ENCODE data around the gene SEC22A.

Gene SEC22A

GRCh38 chr3:123300583-123300982, 98.8 kb downstream of the SEC22A start:
- TF ChIP-seq, protein P1, sequence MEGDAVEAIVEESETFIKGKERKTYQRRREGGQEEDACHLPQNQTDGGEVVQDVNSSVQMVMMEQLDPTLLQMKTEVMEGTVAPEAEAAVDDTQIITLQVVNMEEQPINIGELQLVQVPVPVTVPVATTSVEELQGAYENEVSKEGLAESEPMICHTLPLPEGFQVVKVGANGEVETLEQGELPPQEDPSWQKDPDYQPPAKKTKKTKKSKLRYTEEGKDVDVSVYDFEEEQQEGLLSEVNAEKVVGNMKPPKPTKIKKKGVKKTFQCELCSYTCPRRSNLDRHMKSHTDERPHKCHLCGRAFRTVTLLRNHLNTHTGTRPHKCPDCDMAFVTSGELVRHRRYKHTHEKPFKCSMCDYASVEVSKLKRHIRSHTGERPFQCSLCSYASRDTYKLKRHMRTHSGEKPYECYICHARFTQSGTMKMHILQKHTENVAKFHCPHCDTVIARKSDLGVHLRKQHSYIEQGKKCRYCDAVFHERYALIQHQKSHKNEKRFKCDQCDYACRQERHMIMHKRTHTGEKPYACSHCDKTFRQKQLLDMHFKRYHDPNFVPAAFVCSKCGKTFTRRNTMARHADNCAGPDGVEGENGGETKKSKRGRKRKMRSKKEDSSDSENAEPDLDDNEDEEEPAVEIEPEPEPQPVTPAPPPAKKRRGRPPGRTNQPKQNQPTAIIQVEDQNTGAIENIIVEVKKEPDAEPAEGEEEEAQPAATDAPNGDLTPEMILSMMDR (conservative IDR thresholded peaks at IDR 0.05; ENCODE audit: low read length), result no peak
- no peak for TF ChIP-seq EZH2phosphoT487 (IDR thresholded peaks at IDR 0.05; ENCODE audit: borderline replicate concordance)
- H3K4me1 ChIP-seq (ENCODE audit: insufficient read depth, low read length, poor library complexity, severe bottlenecking), result no peaks in the 10 kb centered on the region
- H3K4me3 ChIP-seq (ENCODE audit: low read length, poor library complexity, severe bottlenecking), result no peak overlapping the region
- H2AFZ ChIP-seq (ENCODE audit: low read length), result no peak overlapping the region
- H3K9me3 ChIP-seq (ENCODE audit: insufficient read depth, low read depth, low read length), result no peaks in the 10 kb centered on the region
- H3K27me3 ChIP-seq (ENCODE audit: insufficient read depth, low read length, poor library complexity, severe bottlenecking), result no peaks in the 10 kb centered on the region
- H3K36me3 ChIP-seq (ENCODE audit: insufficient read depth, low read length), result no peaks in the 10 kb centered on the region
- H3K9ac ChIP-seq (ENCODE audit: low read depth, low read length, poor library complexity, severe bottlenecking), result no peak overlapping the region
- no peaks in the 10 kb centered on the region for H3K9me2 ChIP-seq (replicated peaks; ENCODE audit: low read depth, low read length)
- H4K20me1 ChIP-seq (ENCODE audit: insufficient read depth, low read length, poor library complexity, severe bottlenecking), result no peaks in the 10 kb centered on the region
- H3K4me2 ChIP-seq (ENCODE audit: low read depth, low read length, poor library complexity, severe bottlenecking), result no peak overlapping the region
- H3K79me2 ChIP-seq (ENCODE audit: insufficient read depth, low read length), result no peaks in the 10 kb centered on the region
- H3F3A ChIP-seq (ENCODE audit: low read depth), result no peaks in the 10 kb centered on the region

- Histone ChIP-seq H3K9me3 (ENCODE audit: insufficient read depth, low read depth, low read length) (no peaks in the 10 kb centered on the region), H3K79me2 (ENCODE audit: insufficient read depth, low read length) (no peaks in the 10 kb centered on the region), H2AFZ (ENCODE audit: low read length) (no peak overlapping the region), H4K20me1 (ENCODE audit: insufficient read depth, low read length, poor library complexity, severe bottlenecking) (no peaks in the 10 kb centered on the region), H3K36me3 (ENCODE audit: insufficient read depth, low read length) (no peaks in the 10 kb centered on the region), H3K4me2 (ENCODE audit: low read depth, low read length, poor library complexity, severe bottlenecking) (no peak overlapping the region), H3K9ac (ENCODE audit: low read depth, low read length, poor library complexity, severe bottlenecking) (no peak overlapping the region), H3K27me3 (ENCODE audit: insufficient read depth, low read length, poor library complexity, severe bottlenecking) (no peaks in the 10 kb centered on the region), H3K4me3 (ENCODE audit: low read length, poor library complexity, severe bottlenecking) (no peak overlapping the region), H3K4me1 (ENCODE audit: insufficient read depth, low read length, poor library complexity, severe bottlenecking) (no peaks in the 10 kb centered on the region), H3F3A (ENCODE audit: low read depth) (no peaks in the 10 kb centered on the region), H3K9me2 (replicated peaks; ENCODE audit: low read depth, low read length) (no peaks in the 10 kb centered on the region)
- TF ChIP-seq EZH2phosphoT487 (IDR thresholded peaks at IDR 0.05; ENCODE audit: borderline replicate concordance), result no peak
- TF ChIP-seq, protein P1 (conservative IDR thresholded peaks at IDR 0.05; ENCODE audit: low read length), result no peak
Measured at GRCh38 chr3:123301331-123302184, 99.8 kb downstream of the SEC22A start.

DNA sequence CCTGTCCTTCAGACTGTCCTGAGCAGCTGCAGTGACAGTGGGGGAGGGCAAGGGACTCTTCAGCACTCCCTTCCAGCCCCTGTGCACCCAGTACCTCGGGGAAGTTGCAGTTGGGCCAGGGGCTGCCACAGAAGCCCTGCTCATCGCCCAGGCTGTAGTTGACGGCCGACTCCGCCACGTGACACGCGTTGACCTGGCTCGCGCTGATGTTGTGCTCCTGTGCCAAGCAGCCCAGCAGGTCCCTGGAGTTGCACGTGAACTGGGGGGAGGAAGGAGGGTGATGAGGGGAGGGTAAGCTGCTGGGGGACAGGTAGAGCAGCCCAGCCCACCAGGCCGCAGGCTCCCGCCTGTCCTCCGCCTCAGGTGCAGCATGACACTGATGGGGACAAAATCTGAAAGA, 101.2 kb downstream of the SEC22A start:
- Histone ChIP-seq H2AFZ (ENCODE audit: low read length) (no peak overlapping the region), H3F3A (ENCODE audit: low read depth) (no peaks in the 10 kb centered on the region), H3K9me2 (replicated peaks; ENCODE audit: low read depth, low read length) (no peaks in the 10 kb centered on the region), H3K4me1 (ENCODE audit: insufficient read depth, low read length, poor library complexity, severe bottlenecking) (no peaks in the 10 kb centered on the region), H4K20me1 (ENCODE audit: insufficient read depth, low read length, poor library complexity, severe bottlenecking) (no peaks in the 10 kb centered on the region), H3K9ac (ENCODE audit: low read depth, low read length, poor library complexity, severe bottlenecking) (no peak overlapping the region), H3K9me3 (ENCODE audit: insufficient read depth, low read depth, low read length) (no peaks in the 10 kb centered on the region), H3K4me2 (ENCODE audit: low read depth, low read length, poor library complexity, severe bottlenecking) (no peak overlapping the region), H3K79me2 (ENCODE audit: insufficient read depth, low read length) (no peaks in the 10 kb centered on the region), H3K4me3 (ENCODE audit: low read length, poor library complexity, severe bottlenecking) (no peak overlapping the region), H3K27me3 (ENCODE audit: insufficient read depth, low read length, poor library complexity, severe bottlenecking) (no peaks in the 10 kb centered on the region), H3K36me3 (ENCODE audit: insufficient read depth, low read length) (no peaks in the 10 kb centered on the region)
- TF ChIP-seq, protein P1 (conservative IDR thresholded peaks at IDR 0.05; ENCODE audit: low read length), result no peak
- TF ChIP-seq EZH2phosphoT487 (IDR thresholded peaks at IDR 0.05; ENCODE audit: borderline replicate concordance), result no peak
